GF-D8 (cell line): ENCODE measurements around the gene AKR1B1.

ENCODE experiments used
- DNase-seq: peaks from one replicate; lab custom pipeline; 2025; lab: John Stamatoyannopoulos, UW

AKR1B1 gene

DNA sequence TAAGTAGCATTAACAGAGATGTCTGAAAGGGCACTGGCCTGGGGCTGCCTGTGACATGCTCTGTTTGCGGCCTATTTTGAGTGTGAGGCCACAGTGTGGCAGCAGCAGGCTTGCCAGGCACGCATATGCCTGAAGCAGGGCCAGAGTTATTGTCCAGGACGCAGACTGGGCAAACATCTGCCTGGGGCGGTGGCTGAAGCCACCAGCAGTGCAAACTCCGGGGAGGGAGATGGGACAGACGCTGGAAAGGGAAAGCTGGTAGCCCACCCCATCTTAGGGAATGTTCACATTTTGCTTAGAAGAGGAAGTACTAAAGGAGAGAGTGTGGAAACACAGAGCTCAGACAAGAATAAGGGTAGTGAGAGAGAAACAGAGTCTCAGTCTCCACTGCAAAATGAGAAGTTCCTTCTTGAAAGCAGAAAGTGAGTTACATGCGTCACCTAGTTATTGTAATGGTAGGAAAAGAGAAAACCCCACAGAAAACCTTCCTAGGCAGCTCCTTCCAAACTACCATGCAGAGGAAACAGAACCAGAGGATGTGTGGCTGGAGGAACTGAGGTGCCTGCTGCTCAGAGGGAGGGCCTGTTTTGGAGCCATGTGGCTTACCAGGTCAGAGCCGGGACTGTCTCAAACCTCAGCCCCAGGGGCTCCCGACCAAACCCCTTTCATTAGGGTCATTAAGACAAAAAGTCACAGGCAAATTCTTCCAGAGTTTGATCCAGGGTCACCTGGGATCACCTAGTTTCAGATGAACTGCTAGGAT, 14.5 kb downstream of the AKR1B1 start:
- DNase-seq: no peak

DNA sequence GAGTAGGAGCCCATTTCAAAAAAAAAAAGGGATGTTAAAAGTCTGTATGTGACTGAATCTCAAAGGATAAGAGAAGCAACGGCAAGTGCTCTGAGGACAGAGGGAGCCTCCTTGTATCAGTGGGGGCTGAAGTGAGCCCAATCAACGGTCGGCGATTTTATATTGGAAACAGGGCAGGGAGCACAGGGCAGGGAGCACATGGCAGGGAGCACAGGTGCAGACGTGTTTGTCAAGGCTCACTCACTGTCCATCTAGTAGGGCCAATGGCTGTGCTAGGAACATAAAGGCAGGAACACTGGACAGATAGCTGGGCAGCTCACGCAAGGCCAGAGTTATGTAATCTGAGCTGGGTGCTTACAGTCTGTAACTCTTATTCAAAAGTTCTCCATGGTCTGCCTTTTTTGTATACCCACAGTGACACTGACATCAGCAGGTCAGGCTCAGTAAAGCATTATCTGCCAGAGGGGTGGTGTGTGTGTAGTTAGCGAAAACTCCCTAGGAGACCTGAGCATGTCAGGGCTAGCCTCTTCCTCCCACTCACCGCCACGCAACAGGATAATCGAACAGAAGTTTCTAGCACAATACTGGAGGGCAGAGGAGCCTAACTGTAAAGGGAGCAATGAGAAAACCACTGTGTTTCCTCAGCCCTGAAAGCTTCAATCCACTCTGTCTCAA, 15.4 kb downstream of the AKR1B1 start:
- no peak for DNase-seq

DNA sequence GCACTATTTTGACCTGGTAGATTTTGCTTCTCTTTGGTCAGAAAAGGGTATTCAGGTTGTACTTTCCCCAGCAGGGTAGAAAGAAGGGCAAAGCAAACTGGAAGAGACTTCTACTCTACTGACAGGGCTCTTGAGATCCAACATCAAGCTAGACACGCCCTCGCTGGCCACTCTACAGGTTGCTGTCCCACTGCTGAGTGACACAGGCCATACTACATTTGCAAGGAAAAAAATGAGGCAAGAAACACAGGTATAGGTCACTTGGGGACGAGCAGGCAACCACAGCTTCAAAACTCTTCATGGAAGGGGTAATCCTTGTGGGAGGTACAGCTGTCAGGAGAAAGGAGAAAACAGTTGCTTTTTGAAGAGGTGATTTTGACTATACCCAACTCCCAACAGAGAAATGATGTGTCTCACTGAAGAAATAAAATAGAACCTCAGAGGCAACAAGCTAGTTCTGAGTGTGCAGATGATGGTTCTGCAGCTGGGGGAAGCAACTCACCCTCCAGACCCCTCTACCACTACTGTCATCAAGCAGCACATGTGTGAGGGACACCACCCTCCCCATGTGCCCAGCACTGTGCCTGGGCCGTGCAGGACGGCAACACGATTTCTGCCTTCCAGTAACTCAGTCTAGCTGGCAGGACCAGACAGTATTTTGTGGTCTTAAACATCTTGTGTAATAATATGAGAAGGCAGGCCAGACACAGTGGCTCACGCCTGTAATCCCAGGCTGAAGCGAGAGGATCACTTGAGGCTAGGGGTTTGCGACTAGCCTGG, 16.3 kb downstream of the AKR1B1 start:
- no peak for DNase-seq

DNA sequence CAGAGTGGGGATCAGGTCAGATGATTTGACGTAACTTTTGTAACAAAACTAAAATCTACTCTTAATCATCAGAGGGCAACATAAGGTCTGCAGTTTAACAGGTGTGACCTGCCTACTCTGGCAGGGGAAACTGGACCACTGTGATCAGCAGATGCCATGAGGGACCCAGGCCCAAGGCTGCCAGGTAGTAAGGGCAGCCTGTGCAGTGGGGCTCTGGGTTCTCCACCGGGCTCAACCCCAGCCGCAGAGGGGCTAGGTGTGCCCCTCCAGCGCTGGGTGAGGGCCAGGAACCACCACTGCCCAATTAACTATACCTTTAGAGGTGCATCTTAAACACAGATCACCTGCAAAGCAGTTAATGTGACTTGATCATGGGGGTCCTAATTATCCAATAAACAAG, 17.6 kb downstream of the AKR1B1 start:
- DNase-seq: no peak

DNA sequence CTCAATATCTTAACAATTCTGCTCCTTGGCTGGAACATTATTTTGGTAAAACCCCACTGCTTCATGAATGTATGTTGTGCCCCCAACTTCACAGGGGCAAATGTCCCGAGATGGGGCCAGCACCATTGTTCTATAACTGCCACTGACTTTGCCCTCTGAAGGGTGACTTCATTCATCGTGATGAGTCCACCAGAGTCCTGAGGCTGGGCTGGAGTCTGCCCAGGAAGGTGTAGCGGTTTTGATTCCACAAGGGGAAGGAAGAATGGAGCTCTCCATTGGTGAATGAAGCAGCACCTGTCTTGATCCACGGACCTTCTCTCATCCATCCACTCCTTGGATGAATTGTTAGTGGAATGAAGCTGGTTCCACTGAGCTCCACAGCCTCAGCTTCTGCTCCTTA, 18.4 kb downstream of the AKR1B1 start:
- DNase-seq: no peak

DNA sequence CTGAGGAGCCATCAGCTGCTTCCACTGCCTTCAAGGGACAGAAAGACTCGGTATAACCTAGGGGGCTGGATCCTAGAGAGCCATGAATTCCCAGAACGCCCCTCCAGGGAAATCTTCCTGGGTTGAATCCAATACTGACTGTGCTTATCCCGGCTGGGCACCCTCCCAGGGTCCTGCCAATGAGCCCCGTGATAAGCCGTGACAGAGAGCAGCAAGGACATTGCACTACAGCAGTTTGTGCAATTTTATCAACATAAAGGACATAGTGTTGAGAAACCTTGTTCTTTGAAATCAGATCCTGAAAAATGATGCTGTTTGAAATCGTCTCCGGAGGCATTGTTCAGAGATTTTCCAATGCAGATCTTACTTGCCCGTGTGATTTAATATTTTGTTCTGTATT, 18.8 kb downstream of the AKR1B1 start:
- DNase-seq: no peak

DNA sequence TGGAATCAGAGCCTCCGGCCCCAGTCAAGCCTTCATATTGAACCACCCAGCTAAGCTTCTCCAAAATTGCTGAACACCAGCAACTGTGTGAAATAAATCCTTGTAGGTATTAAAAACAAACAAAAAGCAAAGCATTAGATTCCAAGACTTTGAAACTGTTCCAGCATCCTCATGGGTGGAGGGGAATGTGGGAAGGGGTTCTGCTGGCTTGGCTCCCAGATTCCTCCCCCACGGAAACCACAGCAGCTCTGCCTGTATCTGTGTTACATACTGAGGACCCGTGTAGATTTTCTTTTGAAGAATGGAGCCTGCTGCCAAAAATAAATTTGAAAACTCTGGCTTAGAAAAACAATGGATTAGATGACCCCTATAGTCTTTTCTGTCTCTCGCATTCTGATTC, 20.0 kb downstream of the AKR1B1 start:
- DNase-seq: no peak

DNA sequence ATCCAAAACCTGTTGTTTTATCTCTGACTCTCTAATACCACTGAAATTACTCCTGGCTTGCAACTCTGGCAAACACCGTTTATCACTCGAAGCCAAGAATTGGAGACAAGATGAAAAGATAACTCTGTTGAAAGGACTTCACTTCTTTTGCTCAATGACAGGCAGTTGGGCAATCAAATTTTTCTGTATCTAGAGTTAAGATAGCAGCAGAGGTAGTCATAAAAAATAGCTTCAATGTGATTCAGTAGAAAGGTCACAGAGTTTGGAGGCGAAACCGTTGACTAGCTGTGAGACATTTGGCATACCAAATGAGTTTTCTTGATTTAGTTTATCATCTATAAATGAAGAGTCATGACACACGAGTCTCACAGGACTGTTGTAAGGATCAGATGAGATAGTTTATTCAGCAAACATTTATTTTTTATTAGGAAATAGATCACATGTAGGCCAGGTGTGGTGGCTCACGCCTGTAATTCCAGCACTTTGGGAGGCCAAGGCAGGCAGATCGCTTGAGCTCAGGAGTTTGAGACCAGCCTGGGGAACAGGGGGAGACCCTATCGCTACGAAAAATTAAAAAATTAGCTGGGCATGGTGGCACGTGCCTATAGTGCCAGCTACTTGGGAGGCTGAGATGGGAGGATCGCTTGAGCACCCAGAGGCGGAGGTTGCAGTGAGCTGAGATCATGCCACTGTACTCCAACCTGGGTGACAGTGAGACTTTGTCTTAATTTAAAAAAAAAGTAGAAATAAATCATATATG, 23.6 kb downstream of the AKR1B1 start:
- DNase-seq: no peak

DNA sequence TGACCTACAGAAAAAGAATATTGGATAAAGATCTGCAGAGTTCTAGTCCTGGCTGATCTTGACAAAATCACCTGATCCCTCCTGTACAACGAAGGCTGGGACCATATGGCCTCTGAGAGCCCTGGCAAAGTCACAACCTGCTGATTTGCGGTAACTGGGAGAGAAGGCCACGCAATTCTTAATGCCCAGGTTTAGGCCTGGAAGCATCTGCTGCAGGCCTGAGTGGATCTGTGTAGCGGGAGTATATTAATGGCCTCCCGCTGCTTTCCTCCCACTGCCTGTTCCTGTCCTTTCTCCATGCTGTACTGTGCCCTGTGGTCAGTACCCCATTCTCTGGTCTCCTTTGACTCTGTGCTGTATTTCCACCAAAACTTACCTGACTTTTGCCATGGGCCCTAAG, 24.2 kb downstream of the AKR1B1 start:
- DNase-seq: no peak

DNA sequence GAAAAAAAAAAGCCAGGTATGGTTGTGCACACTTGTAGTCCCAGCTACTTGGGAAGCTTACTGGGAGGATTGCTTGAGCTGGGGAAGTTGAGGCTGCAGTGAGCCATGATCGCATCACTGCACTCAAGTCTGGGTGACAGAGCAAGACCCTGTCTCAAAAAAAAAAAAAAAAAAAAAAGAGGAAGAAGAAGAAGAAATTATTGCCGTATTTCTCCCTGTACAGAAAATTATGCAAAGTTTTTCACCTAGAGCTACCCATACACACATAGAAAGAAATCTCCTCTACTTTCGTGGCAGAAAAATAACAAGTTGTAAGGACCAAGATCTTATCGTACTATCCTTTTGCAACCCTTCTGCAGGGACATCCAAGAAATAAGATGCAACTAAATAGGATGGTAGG, 25.5 kb downstream of the AKR1B1 start:
- no peak for DNase-seq

DNA sequence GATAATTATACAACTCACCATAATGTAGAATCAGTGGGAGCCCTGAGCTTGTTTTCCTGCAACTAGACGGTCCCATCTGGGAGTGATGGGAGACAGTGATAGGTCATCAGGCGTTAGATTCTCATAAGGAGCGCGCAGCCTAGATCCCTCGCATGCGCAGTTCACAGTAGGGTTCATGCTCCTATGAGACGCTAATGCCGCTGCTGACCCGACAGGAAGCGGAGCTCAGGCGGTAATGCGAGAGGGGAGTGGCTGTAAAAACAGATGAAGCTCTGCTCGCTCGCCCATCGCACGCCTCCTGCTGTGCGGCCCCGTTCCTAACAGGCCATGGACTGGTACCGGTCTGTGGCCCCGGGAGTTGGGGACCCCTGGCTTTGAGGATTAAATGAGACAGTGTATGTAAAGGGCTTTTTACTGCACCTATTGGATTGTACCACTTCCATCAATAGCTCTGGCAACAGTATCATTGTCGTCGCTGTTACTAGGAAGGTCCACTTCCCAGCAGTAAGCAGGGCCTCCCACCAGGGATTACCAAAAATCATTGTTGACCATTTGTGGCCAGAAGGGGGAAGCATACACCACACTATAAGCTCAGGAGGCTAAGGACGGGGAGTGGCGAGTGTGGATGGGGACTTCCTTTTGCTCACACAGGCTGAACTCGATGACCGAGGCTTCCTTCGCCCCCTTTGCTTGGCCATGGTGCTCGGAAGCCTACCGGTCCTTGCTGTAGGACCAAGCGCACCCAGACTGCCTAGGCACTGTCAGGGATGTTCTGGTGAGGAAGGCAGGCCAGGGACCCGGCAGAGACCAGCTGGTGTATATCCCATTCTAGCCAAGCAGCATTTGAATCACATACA, 26.4 kb downstream of the AKR1B1 start:
- DNase-seq: peak; percentile 19

DNA sequence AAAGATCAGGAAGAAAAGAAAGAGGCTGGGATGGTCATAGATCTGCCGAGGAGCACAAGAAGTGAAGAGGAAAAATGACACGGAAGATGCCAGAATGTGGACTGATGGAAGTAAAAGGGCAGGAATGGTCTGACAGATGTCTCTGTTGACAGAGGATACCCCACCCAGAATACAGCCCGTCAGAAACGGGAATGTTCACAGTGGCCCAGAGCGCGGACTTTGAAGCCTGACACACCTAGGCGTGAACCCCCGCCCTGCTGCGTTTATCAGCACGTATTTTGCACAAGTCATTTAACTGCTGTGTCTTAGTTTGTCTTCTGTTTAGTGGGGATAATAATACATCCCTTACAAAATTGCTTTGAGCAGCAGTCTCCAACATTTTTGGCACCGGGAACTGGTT, 27.1 kb downstream of the AKR1B1 start:
- DNase-seq: no peak

DNA sequence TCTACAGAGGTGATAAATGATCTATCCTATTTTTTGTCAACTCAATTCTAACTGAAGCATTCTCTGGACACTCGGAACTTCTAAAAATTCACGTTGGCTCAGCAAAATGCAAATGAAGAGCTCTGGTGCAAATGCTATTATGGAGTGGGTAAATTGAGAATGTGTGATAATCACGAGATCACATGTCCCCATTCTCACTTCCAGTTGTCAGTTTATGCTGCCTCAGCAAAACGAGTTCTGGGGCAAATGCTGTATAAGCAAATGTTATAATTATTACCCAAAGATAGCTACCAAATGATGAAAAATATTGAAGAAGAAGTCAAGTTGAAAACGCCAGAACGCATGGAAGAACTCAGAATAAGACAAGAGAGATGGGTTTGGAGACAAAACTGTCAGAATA, 29.4 kb downstream of the AKR1B1 start:
- no peak for DNase-seq

DNA sequence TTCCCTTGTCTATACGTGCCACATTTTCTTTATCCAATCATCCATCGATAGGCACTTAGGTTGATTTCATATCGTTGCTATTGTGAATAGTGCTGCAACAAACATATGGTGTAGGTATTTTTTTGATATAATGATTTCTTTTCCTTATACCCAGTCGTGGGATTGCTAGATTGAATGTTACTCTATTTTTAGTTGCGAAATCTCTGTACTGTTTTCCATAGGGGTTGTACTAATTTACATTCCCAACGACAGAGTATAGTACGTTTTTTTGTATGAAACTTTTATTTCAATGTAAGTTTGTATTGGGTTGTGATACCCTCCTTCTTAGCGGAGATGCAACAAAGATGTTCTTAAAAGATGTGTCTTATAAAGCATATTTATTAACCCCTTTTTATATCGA, 30.0 kb downstream of the AKR1B1 start:
- no peak for DNase-seq

DNA sequence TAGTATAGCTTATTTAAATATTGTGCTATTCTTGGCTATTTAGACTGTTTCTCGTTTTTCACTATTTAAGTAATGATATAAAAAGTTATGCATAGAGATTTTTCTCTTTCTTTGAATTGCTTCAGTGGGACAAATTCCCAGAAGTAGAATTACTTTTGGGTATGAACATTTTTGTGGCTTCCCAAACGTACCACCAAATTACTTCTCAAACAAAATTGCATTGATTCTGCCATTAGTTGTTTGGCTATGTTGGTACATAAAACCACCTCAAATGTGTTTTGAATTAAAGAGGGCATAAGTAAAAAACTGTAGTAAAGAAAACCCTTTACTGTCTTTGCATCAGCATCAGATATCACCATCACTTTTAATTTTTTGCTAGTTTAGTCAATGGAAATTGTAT, 31.0 kb downstream of the AKR1B1 start:
- no peak for DNase-seq

DNA sequence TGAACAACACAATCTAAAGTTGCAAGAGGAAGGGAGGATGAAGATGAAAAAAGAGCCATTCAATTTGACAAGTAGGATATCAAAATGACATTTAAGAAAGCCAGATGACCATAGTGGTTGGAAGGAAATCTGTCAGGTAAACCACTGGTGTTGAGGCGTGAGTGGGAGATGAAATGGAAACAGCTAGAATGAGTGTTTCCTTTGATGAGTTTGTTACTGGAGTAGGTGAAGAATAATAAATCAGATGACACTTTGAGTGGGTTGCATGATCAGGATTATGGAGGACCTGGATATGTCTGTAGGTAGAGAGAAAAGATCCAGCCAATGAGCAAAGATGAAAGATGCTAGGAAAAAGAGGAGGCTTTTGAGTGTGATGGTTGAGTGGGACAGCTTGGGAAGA, 33.1 kb downstream of the AKR1B1 start:
- DNase-seq: no peak

DNA sequence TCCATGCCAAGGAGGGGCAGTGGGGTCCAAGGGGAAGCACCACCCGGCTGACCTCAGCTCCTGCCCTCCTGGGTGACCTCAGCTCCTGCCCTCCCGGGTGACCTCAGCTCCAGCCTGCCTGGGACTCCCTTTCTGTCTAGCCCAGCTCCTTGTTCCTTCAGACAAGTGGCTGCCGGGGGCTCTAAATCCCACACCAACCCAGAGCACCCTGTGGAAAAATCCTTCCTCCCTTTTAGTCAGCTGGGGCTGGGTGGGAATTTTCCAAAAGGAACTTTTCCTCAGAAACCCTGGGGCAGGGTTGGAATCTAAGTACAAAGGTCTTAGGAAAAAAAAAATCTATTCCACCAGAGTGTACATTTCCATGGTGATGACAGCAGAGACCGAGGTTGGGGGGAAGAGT, 36.3 kb downstream of the AKR1B1 start:
- DNase-seq: no peak

DNA sequence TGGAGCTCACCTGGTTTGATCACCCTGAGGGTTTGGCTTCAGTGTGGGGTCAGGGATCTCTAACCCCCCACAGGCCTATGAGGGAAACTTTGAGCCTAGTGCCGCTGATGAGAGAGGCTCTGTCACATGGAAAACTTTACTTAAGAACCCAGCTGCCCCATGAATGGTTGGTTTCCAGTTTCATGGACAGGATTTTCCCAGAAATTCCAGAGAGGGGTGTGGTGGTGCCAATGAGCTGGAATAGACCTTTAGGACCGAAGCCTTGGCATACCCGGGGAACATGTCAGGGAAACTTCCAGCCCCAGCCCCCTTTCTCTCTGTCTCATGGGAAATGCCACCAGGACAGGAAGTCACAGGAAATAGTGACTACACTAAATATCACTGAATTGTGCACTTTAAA, 36.9 kb downstream of the AKR1B1 start:
- DNase-seq: no peak

DNA sequence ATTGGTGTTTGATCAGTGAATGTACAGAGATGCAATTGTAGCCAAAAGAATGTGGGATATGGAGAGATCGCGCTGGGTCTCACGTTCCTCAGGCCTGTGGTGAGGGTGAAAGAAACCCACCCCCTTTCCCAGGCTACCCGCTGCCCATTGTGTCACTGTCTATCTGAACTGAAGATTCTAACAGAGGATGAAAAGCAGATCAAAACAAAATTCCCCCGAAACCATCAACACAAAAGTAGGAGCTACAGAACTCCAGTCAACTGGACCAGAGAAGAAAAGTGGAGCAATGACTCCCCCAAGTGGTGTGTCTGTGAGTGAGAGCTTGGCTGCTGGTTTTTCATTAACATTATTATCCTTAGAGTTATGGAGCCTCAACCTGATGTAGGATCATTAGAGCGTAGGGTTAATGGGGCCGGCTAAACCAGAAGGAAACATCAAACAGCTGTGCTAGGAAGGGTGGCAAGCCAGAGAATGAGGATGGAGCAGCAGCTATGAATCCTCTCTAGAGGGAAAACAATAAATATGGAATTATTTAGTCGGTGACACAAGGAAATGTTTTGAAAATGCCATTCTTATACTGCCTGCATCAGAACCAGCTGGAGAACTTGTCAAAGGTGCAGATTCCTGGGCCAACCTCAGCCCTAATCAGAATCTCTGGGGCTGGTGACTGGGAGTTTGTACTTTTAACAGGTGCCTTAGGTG, 38.3 kb downstream of the AKR1B1 start:
- DNase-seq: no peak

DNA sequence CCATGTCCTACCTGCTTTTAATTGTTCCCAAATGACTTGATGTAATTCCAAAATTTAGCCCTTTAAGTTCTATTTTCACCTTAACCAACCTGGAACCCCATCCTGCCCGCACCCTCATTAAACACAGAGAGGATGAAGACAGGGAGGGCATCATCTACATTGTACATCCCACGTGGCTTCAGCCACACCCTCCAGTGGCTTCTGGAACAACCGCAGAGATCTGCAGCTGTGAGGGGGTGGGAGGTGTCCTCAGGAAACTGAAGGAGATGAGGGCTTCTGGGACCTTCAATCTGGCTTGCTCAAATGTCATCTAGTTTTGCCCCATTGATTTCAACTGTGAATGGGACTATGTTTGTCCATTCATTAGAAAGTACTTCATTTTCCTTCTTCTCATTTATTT, 39.0 kb downstream of the AKR1B1 start:
- no peak for DNase-seq

DNA sequence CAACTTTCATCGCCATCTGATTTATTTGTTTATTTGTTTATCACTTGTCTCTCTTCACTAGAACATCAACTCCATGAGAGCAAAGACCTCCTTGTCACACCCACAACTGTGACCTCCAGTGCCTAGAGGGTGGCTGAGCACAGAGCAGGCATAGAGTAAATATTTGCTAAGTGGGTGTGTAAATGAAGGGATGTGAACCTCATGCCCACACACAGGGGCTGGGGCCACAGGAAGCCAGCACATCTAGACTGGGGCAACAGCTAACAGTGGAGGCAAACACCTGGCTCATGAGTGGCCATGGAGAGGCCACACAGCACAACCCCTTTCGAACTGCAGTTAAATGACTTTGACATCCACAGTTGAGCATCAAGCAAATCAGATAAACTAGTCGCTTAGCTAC, 39.8 kb downstream of the AKR1B1 start:
- DNase-seq: no peak
